EH (cell line): ENCODE results near the gene UBE2H.

Experiments
- DNase-seq: peaks from one replicate; pipeline ENCODE4 v3.0.0-alpha.2; 2015; ENCODE audit warnings: low read depth

UBE2H gene

DNA sequence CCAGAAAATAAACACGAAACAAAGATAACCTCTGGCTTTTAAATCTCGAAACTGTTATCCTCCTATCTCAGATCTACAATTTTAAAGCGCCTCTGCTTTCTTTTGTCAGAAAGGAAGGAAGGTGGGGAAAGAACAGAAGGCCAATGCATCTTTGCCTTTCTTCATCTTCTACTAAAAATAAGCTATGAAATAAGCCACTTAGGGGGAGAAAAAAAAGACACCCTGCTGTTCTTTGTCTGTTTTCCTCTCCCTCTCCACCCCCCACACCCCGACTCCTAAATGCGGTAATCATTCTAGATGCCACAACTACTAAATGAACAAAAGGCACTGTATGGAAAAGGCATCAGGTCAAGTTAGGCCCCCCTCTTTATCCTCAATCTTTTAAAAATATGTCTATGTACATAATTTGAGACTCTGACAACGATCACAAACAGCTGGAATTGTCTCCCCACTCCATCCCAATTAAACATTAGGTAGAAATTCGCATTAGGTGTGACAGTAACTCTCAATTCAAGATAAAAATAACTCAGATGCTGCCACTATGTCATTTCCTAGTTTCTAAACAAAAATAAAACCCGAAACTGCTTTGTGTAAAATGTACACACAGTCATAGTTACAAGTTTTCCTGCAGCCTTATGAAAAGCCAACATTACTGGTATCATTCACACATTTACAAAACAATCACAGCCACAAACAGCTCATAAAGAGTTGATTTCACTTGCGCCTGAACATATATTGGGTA lies 2.4 kb downstream of the UBE2H start:
- peak; percentile 26 for DNase-seq

DNA sequence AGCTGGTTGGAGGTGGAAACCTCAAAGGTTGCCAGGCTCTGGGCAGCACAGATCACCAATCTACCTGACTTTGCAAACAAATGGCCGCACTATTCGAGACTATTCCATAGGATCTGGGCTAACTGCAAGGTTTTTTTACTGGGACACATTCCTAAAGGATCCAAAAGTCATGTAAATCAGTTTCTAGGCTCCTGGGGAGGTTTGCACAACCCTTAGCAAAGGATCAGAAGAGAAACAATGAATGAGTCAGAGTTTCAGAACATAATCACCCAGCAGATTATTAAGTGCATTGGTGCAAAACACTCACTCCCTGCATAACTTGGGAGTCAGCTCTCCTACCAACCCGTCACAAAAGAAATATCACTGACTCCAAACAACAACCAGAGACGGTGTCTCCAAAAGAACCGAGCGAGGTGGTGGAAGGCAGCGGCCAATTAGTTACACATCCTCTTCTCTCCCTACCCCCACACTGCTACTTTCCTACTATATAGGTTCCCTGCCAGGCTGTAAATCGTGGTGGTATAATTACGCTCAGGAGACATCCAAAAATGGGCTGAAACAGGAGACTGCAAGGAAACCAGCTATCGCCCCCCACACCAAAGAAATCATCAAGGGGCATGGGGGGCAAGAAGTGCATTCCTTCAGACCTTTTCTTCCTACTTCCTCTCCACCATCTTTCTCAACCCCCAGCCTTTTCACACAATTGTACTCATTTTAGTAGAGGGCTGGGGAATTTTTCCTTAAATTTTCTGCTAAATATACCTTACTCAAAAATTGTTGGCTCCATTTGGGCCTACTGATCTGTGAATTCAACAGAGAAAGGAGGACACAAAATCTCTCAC lies 3.2 kb downstream of the UBE2H start:
- DNase-seq = peak; percentile 88

DNA sequence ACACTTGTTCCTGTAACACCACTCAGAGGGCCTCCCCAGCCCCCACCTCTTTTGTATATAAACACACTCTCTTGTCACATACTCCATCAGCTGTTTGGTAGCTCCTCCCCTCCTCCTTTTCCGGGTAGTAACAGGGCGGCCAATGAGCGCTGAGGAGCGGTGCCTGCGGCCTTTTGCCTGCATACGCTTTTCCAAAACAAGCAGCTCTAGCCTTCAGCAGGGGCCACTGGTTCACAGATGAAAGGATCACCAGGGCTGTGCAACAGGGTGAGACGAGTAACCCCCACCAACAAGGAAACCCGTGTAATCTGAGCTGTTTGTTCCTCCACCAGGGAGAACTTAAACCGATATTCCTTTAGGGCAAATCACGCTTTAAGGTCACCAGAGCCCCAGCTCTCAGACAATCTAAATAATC lies 3.9 kb downstream of the UBE2H start:
- peak; percentile 93 for DNase-seq

DNA sequence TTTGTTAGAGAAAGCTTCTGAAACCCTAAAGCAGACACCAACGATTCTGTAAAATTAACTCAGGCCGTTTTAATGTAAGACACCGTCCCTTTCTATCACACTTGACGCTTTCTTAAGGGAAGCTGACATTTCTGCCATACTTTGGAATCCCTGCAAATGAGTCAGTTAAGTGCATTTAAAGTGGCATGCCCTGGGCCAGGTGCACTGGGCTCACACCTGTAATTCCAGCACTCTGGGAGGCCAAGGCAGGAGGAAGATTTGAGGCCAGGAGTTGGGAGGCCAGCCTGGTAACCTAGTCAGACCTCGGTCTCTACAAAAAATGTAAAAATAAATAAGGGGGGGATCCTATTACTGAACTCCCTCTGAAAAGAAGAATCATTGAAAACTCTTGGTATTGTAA lies 4.4 kb downstream of the UBE2H start:
- DNase-seq = no peak

DNA sequence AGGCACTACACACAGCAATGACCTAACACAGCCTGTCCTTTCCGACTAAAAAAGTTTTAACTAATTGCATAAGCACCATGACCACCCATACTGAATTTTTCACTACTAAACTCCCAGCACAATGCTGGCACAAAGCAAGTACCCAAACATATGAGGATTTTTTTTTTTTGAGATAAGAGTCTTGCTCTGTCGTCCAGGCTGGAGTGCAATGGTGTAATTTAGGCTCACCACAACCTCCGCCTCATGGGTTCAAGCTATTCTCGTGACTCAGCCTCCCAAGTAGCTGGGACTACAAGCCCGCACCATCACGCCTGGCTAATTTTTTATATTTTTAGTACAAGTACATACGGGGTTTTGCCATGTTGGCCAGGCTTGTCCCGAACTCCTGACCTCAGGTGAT lies 5.1 kb downstream of the UBE2H start:
- DNase-seq = no peak

DNA sequence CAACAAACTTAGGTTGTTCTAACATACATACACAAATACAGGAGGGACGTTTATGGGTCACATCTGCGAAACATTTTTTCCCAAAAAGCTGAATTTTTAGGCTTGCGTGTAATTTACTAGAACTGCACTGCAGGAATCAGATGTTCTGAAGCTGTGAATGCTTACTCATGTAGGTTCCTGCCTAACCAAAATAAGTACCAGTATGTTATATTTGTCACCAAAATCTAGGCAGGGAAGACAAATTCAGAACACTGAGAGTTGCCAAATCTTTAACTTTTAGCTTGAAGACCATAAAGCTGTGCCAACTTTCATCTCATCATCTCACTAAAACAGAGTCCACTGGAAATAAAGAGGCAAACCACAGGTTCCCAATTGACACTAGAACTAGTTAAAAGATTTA lies 5.7 kb downstream of the UBE2H start:
- no peak for DNase-seq

DNA sequence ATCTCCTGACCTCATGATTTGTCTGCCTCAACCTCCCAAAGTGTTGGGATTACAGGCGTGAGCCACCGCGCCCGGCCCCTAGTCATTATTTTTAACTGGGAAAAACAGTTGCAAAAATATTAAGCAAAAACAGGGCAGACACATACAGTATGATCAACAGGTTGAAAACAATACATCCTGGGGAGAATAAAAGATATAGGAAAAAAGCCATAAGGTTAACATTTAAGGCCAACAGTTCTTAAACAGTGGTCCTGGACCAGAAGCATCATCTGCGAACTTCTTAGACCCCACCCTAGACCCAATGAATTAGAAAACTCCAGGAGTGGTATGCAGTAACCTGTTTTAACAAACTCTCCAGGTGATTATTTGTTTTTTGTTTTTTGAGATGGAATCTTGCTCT lies 6.5 kb downstream of the UBE2H start:
- DNase-seq = no peak

DNA sequence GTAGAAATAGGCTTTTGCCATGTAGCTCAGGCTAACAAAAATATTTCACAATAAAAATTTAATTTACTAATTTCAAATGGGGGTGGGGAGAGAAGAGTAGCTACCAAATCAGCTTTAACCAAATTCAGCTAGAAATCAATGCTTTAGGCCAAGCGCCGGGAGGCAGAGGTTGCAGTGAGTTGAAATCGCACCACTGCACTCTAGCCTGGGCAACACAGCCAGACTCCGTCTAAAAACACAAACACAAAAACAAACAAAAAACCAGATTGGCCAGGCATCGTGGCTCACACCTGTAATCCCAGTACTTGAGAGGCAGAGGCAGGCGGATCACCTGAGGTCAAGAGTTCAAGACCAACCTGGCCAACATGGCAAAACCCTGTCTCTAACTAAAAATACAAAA lies 9.4 kb downstream of the UBE2H start:
- DNase-seq = no peak

DNA sequence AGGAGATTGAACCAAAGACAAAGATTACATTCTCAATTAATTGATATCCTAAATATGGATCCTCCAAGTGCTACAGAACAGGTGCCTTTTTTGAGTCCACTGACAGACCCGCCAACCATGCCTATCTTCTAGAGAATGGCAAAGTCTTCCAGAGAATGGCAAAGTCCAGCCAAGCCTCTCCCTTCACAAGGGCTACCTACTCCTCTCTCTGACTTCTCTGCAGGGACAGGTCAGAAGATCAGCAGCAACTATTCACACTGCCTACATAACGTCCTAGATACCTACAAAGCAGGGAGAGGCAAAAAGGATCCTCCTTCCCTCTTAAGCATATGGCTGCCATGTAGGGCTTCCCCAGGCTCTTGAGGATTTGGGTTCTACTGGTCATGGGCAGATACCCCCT lies 12.4 kb downstream of the UBE2H start:
- DNase-seq = no peak

DNA sequence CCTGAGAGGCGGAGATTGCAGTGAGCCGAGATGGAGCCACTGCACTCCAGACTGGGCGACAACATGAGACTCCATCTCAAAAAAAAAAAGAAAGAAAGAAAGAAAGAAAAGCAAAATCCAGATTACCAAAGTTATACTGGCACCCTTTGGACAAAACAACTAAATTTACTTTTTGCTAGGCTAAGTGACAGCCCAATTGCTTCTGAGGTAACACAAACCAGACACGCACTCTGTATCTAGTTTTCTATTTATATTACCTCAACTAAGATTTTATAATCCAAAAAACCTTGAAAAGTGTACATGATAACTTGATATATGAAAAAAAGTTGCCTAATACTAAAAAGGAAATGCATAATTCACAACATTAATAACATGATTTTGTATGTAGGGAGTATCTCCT lies 12.9 kb downstream of the UBE2H start:
- no peak for DNase-seq

DNA sequence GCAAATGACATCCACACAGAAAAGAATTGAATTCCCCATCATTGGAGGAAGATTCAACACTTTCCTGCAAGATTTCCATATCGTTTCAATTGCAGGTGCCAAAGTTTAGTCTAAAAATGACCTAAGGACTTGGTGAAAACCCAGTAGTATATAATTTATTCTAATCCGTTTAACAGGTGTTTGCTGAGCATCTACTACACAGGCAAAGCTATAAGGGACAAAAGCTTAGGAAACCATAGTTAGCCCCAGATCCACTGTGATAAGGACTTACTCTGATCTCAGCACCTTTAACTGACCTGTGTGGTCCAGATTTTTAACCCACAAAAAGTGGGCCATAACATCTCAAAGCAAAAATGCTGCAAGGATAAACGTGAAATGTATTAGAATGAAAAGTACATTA lies 19.1 kb downstream of the UBE2H start:
- DNase-seq = no peak

DNA sequence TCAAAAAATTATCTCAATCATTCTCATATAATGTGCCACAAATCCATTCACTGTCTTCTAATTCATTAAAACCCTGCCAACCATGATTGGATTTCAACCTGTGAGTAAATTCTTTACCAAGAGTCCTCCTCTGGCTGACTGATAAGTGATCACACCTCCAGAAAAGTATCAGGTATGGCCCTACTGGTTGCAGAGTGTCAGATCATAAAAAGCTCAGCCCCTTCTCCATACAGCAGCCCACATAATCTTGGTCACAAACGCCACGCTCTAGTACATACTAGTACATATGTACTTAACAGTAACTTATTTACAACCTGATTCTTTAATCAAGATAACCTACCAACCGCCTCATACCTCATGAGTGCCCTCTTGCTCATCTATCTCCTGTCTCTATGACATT lies 26.1 kb downstream of the UBE2H start:
- DNase-seq = no peak

DNA sequence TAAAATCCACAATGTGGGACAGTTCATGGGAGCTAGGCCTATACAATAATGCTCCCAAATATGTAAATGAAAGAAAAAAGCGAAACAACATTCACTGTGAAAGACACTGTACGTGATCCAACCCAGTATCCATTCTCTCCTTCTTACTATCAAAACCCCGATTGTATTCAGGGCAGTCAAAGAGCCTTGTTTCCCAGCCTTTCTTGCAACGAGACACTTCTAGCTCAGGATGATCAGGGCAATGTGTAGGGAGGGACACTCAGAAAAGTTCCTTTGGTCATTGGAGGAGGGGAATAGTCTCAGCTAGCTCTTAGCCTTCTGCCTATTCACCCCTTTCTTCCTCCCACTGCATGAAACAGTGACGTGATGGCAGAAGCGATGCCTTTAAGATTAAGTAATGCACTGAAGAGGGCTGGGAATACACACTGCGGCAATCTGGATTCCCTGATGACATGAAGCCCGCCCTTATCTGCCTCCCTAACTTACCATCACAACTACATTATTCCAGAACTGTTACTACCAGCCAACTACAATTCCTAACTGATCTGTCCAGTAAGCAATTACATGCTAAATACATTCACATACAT lies 27.3 kb downstream of the UBE2H start:
- DNase-seq = no peak

DNA sequence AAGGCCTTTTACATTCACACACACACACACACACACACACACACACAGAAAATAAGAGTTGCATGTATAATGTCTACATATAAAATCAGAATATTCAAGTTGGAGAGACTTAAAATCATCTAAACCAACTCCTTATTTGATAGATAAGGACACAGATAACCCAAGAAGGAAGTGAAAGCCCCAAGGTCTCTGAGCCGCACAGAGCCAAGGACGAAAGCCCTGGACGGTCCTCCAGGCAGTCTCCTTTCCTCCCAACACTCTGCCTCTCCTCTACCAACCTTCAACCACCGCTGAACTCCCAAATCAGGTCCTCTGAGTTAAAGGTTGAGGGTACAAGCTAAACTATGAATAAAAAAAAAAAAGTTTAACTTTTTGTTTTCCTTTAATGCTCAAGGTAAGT lies 28.2 kb downstream of the UBE2H start:
- DNase-seq = no peak

DNA sequence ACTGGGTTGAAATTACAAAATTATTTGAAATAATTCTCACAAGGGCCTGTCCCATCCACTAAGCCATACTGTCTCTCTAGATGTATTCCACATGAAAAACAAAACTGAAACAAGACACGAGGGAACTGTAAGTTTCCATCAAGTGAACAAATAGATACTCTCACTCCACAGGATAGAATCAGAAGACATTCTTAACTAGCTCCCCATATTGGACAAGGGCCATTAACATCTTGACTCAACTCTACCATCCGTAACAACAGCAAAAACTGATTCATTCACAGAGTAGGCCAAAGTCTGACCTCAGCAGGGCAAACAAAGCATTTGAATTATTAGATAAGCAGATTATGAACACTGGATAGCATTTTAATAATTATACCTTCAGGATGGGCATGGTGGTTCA lies 29.1 kb downstream of the UBE2H start:
- DNase-seq = peak; percentile 80

DNA sequence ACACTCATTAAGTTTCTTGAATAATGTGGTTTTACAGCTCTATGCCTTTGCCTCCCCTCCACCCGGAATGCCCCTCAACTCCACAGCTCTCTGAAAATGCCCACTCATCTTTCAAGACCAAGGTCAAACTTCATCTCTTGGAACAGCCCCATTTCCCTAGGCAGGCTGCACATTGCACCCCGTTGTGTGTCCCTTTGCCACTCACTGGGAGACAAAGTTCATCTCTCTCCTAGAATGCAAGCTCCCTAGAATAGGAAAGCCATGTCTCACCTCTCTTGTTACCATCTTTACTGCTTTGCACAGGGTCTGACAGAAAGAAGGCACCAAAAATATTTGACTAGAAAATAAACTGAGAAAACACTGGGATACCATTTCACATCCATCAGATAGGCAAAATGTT lies 33.3 kb downstream of the UBE2H start:
- DNase-seq = no peak

DNA sequence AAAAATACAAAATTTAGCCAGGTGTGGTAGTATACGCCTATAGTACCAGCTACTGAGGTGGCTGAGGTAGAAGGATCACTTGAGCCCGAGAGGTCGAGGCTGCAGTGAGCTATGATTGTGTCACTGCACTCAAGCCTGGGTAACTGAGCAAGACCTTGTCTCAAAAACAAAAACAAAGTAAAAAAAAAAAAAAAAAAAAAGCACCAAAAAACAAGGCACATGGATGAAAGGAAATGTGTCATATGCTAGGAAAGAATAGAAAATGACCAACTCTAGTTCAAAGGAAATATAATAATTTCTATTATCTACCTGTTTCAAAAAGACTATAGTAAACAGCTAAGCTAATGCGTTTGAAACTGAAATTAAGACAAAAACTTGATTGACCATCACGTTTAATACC lies 33.8 kb downstream of the UBE2H start:
- DNase-seq = no peak

DNA sequence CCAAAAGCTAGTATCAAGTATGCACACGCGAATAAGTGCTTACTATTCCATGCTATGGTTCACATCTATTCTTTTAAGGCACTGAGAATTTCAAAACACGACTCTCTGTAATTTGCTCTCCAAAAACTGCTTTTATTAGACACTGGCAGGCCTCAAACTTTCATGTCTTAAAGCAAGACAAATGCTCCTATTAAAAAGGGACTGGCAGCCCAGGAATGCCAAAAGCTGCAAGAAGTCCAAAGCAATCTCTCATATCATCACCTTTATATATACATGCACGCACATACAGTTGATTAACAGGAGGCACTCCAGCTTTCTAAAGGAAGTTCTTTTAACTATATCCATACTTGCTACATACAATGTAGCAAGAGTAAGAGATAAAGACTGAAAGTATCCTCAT lies 34.8 kb downstream of the UBE2H start:
- DNase-seq = no peak

DNA sequence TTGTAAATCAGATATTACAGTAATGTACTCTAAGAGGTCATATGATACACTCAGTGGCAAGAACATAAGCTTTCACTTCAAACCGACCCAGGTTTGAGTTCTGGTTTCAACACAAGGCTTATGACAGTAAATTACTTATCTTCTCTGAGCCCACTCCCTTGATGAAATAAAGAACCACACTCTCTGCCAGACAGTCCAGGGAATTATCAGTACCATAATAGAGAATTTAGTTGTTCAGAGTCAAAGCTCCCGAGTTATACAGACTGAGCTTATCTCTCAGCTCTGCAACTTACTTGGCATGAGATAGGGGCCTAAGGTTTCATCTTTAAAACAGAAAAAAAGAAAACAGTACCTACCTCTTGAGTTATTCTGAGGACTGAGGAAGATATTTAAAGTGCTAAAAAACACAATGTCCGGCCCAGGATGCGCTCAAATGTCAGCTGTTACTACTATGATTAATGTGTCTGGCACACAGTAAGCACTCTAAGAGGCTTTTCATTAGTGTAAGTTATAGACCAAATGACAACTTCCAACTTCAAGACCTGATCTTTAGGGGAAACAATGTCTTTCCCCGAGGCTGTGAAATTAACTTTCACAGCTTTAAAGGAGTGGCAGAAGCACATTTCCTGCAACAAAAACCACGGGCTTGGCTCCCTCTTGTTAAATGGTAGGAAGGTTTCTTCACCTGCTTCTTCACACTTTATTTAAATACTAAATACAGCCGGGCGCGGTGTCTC lies 38.1 kb downstream of the UBE2H start:
- peak; percentile 44 for DNase-seq

DNA sequence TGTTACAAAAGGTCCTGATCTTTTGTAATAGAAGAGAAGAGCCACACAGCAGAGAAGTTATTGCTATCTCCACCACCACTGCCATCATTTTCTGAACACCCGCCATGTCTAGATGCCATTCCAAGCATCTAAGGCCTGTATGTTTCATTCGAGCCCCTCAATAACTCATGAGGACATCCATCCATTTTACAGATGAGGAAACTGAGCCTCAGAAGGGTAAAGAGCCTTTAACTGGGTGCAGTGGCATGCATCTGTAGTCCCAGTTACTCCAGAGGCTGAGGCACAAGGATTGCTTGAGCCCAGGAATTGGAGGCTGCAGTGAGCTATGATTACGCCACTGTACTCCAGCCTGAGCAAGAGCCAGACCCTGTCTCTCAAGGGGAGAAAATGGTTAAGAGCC lies 39.3 kb downstream of the UBE2H start:
- no peak for DNase-seq

DNA sequence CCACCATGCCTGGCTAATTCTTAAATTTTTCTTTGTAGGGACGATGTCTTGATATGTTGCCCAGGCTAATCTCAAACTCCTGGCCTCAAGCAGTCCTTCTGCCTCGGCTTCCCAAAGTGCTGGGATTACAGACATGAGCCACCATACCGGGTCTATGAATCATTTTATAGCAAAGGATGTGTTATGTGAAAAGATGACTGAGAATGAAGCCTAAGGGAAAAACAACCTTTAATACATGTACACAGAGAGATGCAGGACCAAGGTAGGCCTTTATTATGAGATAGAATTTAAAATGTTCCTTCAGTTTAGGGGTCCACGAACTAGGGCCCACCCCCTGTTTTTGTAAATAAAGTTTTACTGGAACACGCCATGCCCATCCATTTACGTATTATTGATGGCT lies 41.0 kb downstream of the UBE2H start:
- peak; percentile 72 for DNase-seq

DNA sequence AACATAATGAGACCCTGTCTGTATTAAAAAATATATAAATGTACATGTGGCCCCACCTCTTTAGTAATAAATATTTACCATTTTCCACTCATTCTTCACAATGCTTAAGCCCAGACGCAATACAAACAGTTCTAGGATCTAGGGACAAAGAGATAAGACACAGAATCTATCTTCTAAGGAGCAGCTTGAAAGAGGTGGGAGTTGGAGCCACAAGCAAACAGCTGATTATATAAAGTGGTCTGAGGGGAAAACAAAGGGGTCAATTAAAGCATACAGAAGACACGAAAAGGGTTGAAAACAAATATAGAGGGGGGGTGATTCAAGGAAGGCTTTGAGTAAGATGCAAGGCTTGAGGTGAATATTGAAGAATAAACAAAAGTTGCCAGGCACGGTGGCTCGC lies 43.1 kb downstream of the UBE2H start:
- DNase-seq = no peak

DNA sequence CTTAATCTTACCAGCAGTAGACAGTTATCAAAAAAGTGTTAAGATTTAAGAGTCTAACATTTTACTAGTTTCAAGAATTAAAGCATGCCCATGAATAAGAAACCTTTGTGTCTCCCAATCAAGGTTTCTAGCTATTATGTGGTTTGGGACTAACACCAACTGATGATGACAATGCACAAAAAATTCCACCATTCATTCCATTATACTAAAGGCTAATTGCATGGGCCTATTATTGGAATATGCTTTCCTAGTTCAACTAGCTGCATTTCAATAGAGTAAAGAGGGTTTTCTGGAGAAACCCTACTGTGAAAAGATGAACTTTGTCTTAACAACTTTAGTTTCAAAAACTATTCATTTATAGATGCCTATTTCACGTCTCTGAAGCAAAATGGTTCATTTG lies 44.6 kb downstream of the UBE2H start:
- DNase-seq = peak; percentile 62
